NCI-H510A (cell line): Measurements from ENCODE around the gene GSG1L.

Experiments
- DNase-seq: peaks from one replicate; lab custom pipeline; 2025; lab: John Stamatoyannopoulos, UW

GSG1L gene

DNA sequence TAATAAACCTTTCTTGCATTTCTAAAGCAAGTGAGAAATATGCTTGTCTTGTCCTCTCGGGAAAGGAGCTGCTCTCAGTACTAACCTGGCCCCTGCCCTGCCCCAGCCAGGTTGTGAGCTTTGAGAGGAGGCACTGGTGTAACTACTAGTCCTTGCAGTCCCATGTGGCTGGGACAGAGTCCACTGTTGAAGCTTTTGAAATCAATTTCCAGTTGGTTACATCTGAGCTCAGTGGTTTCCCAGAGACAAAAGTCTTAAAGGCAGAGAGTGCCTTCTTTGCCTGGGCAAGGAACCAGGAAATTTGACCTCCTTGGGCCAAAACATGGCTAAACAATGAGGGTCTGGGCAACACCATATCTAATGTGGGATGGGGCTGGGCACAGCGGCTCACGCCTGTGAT, 48.7 kb downstream of the GSG1L start:
- DNase-seq = no peak

DNA sequence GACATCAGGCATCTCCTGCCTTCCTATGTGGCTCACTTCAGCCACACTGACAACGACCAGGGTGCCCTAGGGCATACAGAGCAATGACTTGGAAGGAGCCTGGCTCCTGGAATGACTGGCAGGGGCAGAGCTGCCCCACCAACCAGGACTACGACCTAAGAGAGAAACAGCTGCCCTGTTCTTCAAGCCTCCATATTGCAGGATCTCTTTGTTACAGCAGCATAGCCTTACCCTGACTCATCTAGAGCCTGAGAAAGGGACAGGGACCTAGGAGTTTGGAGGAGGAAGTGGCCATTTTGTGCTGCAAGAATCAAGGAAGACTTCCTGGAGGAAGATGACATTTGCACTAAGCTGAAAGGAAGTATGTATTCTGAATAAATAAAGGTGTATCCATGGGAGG, 49.6 kb downstream of the GSG1L start:
- no peak for DNase-seq

DNA sequence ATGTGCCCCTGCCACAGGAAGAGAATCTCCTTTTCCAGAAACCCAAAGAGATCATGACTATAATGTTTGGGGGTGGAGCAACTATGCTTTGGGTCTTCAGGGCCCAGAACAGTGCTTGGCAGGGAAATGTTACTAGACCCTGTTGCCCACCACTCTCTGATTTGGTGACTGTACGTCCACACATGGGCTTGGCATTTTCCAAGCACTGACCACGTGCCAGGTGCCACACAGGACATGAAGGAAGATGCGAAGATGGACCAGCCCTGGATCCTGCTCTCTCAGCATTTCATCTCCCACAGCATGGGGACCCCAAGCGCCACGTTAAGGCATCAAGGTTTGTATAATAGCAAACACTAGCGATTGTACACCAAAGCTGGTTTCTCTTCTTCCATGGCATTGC, 50.1 kb downstream of the GSG1L start:
- no peak for DNase-seq

DNA sequence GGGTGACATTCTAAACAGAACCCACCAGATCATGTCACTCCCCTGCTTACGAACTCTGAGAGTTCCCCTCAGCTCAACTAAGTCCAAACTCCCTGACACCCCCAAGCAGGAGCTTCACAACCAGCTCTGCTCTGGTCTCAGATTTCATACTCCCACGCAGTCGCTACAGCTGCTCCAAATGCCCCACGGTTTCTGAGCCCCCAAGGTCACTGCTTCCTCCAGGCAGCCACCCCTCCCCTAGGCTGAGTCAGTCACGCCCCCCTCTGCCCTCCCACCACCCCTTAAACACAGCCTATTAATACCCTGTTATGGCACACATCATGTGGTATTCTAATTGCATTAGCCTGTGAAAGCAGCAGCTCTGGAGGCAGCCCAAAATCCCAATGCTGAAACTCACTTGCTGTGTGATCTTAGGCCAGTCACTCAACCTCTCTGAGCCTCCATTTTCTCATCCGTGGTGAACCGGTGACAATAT, 51.5 kb downstream of the GSG1L start:
- no peak for DNase-seq

DNA sequence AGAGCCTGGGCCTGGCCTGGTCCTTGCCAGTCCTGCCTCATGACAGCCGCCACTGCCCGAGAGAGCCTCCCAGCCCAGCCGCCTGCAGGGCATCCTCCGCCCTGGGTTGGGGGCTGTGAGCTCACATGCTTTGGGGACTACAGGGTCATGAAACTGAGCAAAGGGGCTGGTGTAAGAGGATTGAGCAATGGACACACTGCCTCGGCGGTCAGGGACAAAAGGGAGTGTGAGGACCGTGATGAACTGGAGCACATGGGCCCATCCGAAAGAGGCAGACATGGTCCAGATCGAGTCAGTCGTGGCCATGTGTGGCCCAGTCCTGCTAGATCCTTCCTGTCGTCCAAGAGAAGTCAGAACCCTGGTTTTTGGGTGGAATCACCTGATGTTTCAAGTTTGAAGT, 52.3 kb downstream of the GSG1L start:
- DNase-seq = no peak

DNA sequence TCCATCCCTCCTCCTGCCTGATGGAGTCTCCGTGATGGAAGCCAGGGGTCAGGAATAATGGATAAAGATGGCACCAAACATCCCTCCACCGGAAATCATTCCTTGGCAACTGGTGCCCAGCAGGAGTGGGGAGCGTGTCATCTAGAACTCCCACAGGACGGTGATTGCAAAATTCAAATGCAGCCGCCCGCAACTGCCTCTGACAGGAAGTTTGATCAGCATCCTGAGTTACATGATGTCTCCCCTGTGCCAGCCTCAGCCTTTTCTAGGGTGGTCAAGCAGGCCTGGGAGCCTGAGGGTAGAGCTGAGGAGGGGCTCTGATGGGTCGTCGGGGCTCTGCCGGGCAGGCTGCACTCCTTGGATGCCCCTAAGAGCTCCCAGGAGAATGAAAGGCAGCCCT, 52.8 kb downstream of the GSG1L start:
- DNase-seq = no peak

DNA sequence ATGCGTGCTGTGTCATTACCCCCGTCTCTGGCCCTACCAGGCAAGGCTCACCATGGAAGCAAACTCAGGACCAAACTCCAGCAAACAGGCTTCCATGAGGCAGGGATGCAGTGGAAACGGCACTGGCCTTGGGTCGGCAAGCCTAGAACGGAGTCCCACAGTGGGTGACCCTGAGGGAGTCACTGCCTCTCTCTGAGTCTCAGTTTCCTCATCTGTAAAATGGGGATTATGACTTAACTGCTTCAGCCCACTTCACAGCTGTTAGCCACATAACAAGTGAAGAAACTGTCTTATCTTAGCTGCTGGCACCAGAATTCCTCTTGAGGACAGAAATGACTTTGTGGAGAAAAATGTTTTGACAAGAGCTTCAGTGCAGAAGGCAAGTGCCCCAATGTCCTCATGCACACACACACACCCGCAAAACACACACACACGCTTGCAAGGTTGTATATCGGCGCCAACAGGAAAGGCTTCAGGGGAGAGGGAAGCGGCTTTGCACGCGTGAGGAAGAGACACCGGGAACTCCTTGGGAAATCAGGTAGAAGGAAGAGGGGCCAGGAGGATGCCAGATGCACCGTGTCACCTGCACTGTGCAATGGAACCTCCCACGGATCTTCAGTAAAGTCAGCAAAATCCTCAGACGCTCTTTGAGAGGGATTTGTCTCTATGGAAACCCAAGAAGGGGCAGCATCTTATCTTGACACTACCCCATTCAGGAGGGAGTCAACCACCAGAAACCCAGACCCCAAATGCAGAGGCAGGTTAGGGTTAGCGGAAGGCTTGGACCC, 53.7 kb downstream of the GSG1L start:
- no peak for DNase-seq

DNA sequence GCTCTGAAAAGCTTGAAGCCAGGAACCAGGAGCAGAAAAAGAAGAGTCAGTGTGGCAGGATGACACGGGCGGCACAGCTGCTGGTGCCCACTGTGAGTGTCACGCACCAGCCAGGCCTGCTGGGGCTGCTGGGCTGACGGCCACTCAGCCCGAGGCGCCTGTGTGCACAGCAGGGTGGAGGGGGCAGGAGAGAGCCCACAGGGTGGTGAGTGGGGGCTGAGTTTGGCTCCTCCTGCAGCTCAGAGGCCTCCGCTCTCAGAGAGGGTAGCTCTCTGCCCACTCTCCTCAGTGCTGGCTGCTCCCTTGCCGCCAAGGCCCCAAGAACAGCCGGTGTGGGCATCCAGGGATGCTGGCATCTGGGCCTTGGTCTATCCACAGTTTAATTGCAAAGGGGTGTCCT, 59.6 kb downstream of the GSG1L start:
- no peak for DNase-seq

DNA sequence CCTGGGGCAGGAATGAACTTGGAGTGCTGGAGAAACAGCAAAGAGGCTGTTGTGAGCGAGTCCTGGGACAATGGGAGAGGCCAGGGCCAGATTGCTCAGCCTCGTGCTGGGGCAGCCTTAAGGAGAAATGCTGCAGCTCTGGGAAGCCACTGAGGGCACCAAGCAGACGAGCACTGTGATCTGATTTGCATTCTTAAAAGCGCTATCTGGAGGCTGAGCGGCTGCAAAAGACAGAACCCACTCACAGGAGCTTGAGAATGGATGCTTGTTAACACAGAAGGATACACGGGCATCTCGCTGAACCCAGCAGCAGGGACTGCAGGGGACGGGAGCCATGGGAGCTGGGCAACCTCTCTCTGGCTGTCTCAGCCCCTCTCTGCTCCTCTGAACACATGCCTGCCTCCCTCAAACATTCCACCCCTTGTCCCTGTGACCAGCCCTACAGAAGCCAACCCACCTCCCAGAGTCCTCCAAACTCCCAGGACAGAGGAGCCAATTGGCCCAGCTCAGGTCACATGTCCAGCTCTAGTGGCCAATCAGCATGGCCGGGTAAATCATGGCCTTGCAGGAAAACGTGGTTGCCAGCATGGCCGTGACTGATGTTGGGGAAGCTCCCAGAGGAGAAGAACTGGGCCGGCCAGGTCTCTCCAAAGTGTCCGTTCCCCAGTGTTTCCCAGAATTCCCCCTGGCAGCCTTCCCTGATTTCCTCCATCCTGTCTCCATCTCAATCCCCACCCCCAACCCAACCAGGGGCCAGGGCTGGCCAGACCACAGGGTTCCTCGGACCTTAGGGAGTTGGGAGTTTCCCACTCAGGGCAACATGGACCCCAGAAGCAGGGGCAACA, 60.3 kb downstream of the GSG1L start:
- DNase-seq = no peak

DNA sequence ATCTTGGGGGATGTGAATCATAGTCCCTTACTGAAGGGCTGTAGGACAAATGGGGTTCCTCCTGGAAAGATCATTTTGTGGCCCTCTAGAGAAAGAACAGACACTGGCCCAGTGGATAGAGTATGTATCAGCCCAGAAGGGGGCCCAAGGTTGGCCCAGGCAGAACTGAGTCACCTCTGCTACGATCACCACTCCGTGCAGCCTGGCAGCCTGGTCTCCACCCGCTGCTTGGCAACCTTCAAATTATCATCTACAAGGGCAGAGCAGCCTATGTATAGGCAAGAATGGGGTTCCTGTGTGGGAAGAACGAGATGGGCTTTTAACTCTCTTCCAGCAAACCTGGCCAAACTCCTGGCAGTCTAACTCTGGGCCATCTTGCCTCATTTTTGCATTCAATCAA, 61.9 kb downstream of the GSG1L start:
- no peak for DNase-seq

DNA sequence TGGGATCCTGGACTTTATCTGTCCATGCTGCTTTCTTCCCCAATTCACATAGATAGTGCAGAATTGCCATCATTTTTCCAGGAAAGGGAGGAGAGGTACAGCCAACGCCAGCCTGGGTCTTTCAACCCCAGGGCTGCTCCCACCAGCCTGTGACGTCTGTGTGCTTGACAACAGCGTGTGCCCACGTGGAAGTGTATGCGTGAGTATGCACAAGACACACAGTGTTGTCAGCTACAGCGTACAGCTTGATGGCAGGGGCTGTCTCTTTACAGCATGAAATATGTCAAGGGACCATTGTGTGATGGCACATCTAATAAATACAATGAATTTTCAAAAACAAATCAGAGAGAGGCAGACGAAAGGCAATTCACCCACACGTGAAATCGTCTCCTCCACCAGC, 62.3 kb downstream of the GSG1L start:
- no peak for DNase-seq

DNA sequence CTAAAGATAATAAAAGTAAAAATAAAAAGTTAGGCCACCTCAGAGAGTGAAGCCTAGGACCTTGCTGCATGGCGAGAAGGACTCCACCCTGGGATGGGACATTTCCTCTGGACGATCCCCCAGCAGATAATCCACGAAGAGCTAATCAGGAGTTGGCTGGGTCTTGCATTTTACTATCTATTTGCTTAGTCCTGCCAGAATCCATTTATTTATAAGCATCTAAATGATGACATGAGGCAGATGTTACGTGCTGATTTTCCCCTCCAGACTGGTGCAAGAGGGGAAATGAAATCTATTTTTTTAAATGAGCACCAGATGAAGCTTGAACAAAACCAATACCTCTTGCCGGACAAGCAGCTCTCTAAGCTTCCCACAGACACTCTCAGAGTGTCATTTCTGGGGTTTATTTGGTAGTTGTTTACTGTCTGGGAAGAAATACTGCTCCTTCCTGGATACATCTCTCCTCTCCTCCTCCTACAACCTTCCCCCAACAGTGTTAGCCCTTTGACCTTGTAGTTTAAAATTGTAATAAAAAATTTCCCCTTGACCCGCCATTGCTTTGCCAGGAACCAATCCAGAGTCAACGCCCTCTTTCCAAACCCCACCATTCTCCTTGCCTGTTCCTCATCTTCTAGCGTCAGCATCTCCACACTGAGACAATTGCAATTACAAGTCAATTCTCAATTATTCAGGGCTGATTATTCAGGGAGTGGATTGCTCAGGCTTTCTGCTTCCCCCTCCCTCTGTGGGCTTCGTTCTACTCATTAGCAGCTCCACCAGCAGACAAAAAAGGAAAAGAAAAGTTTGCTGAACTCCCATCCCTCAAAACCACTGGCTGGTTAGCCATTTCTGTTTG, 63.0 kb downstream of the GSG1L start:
- no peak for DNase-seq

DNA sequence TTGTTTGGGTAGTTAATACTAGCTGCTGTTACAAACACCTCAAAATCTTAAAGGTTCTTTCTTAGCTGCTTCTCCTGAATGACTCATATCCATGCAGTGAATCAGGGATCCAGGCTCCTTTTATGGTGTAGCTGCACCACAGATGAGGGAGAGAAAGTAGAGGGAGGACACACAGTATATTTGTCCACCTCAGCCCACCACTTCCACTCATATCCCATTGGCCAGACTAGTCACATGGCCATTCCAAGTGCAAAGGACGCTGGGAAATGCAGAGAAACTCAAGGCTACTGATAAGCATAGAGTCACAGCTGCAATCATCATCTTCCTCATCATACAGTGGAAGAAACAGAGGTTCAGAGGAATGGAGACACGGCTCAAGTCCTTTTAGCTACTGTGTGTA, 63.8 kb downstream of the GSG1L start:
- no peak for DNase-seq

DNA sequence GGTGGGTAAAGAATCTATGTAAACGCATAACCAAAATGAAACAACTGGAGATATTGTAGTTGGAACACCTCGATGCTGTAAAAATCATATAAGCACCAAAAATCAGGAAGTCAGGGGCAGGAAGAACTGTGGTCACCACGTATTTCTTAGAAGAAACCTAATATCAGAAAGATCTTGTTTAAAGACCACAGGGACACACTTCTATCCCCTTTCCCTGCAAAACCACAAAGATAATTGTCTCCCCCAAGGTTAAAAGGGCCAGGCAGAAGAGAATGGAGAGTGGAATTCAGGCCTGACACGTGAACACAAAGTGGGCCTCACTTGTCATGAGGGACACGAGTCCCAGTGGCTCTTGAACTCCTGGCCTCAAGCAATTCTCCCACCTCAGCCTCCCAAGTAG, 68.1 kb downstream of the GSG1L start:
- DNase-seq = no peak

DNA sequence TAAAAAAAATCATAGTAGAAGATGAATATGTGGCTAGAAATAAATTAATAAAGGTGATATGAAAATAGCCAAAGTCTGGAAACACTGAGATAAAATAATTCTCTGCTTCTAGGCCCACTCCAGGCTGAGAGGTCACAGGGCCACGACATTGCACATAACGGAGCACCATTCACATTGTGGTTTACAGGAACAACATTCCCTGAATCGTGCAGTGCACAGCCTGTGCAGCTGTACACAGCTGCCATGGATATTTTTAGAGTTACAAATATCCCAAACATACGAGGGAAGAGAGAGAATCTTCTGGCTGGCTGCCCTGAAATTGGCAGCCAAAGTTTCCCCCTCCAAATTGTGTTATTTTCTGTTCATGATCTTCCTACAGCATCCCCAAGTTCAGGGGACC, 68.8 kb downstream of the GSG1L start:
- DNase-seq = no peak

DNA sequence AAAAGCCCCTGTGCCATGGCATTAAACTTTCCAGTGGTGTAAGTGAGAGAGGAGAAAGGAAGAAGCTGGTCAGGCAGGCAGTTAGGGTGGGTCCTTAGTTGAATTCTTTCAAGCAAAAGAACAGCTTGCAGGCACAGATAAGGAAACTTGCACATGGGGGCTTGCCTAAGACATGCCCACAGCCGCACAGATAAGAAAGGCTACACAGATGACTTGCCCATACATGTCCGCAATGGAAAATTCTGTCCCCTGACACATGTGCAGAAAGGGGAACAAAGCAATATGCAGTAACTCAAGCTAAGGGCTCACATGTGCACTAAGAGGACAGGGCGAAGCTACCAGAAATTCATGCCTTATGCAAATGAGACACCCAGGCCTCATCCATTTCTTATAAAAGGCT, 69.9 kb downstream of the GSG1L start:
- no peak for DNase-seq

DNA sequence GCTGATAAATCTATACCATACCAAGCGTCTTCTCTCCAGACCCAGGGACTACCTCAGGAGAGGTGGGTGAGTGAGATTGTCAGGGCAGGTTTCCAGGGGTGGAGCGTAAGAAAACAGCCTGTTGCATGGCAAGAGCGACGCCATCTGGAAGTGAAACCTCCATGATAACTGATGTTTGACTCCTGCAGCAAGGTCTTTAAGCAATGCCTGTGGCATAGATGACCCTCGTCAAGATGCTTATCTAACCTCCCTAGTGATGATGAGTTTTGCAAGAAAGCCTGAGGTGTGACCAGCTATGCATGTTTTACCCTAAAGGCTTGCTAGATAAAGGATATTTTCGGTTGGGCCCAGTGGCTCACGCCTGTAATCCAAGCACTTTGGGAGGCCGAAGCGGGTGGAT, 71.6 kb downstream of the GSG1L start:
- no peak for DNase-seq

DNA sequence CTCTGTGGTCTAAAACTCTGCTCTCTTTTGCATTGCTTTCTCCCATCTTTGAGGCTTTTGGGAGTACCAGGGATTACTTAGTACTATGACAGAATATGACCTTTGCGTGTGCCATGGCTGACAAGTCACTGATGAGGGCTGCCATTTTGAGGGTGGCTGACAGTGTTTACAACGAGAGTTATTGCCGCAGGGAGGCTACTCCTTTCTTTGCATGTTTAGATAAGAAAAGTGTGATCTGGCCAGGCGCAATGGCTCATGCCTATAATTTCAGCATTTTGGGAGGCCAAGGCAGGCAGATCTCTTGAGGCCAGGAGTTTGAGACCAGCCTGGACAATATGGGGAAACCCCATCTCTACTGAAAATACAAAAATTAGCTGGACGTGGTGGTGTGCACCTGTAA, 77.5 kb downstream of the GSG1L start:
- no peak for DNase-seq

DNA sequence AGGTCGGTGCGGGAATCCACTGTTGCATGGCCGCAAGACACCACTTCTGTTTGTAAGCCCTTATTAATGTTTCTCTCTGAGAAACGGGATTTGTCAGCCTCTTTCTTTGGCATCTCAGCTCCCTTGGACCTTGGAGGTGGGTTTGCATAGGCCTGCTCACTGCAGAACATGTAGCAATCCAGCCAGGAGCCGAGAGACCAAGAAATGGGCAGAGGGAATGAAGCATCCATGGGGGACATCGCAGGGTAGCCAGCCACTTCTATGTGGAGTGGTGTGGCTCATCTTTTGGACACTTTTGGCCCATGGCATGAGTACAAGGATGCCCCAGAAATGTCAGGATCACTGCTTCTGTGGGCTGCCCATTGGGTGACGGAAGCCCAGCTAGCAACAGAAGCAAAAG, 79.4 kb downstream of the GSG1L start:
- no peak for DNase-seq

DNA sequence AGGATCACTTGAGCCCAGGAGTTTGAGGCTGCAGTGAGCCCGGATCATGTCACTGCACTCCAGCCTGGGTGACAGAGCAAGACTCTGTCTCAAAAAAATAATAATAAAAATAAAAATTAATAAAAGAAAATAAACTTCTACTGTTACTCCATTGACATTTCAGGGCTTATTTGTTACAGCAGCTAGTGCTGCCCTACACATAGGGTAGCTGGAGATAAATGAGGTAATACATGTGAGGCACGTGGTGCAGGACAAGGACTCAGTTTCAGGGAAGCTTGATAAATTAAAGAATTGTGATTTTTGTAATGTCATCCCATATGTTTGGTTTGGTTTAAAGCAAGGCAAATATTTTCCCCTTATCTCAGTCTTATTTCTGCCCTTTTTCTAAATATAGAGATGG, 80.3 kb downstream of the GSG1L start:
- DNase-seq = no peak

DNA sequence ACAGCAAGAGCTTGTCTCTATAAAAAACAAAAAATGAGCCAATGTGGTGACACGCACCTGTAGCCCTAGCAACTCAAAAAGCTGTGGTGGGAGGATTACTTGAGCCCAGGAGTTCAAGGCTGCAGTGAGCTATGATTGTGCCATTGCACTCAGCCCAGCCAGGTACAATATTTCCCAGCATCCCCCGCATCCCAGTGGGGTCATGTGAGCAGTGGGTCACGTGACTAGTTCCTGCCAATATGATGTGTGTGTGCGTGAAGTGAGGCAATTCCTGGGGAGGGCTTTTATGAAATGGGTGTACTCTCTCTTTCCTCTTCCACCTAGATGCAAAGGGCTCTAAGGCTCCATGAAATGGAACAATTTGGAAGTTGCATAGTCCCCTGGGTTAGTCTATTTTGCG, 81.3 kb downstream of the GSG1L start:
- no peak for DNase-seq

DNA sequence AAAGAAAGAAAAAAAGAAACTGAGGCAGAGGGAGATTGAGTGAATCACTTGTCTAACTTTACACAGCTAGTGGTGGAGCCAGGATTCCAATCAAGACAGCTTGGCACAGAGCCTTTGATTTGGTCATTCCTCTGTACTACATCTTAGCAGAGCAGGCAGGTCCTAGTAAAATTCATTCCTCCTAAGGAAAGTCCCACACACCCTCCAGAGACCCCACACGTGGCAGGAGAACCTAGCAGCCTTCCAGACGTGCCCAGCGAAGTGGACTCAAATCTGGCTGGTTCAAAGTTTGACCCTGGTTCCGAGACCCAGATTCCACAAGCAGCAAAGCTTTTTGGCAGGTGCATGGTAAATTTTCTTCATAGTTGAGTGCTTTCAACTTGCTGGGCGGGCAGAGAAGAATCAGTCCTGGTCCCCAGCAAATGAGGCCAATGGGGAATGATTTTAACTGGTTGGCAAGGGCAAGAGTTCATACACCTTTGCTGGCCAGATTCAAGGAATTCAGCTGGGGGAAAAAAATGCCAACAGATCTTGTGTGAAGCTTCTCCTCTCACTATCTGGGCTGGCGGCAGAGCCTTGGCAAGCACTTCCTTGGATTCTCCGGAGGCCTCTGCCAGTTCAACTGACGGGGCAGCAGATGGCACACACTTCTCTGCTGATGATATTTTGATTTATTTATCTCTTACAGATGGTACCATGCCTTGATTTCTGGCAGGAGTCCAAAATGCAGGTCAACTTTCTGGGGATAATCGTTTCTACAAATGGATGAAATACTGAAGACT, 82.4 kb downstream of the GSG1L start:
- DNase-seq = no peak
